ENCODE measurements around the gene CDC123. TPM values are rescaled to one million over a fixed set of nuclear protein-coding genes. Genes with fewer than 3 reads are reported as not detected.
"Not testable (repeated sequence)": the region's sequence is repeated elsewhere in the genome, so short reads cannot be mapped to it uniquely, and the experiment has no call there.

Gene CDC123
- total RNA-seq, 1 donor from 2014 or later = 107 TPM

GRCh38 chr10:12250181-12250580 is 54.2 kb downstream of the CDC123 start:
- H3K9me3 Mint-ChIP-seq (ENCODE audit: unreplicated experiment) = peaks cover 2% of the 10 kb centered on the region

GRCh38 chr10:12250702-12251101 is 54.7 kb downstream of the CDC123 start:
- H3K4me2 ChIP-seq (ENCODE audit: low read length); H3K27me3 ChIP-seq (ENCODE audit: insufficient read depth, low read length); H3K4me1 ChIP-seq (ENCODE audit: insufficient read depth, low read length); H3K4me1 Mint-ChIP-seq (ENCODE audit: low read depth, unreplicated experiment); H3K4me3 ChIP-seq (ENCODE audit: insufficient read depth, low read depth, low read length); FAIRE-seq; H3K9ac ChIP-seq (ENCODE audit: low read length); H3K9me3 ChIP-seq (ENCODE audit: insufficient read depth, low read depth, low read length); H3K27me3 Mint-ChIP-seq (ENCODE audit: low read depth, unreplicated experiment); DNase-seq (ENCODE audit: low read depth); H2AFZ ChIP-seq (ENCODE audit: low read depth, low read length); H3K27ac Mint-ChIP-seq (ENCODE audit: unreplicated experiment); H3K9me3 Mint-ChIP-seq (ENCODE audit: unreplicated experiment); H3K27ac ChIP-seq (ENCODE audit: low read depth, low read length); H4K20me1 ChIP-seq (ENCODE audit: insufficient read depth, low read length); H3K79me2 ChIP-seq (ENCODE audit: insufficient read depth, low read length); H3K4me3 Mint-ChIP-seq (ENCODE audit: unreplicated experiment): not testable (repeated sequence)
- H3K36me3 ChIP-seq (ENCODE audit: insufficient read depth, low read length) = peaks cover 13% of the 10 kb centered on the region
- peaks cover 19% of the 10 kb centered on the region for H3K36me3 Mint-ChIP-seq (ENCODE audit: low read depth, unreplicated experiment)

More at GRCh38 chr10:12250181-12250580, 54.2 kb downstream of the CDC123 start:
- Histone ChIP-seq H3K9ac (ENCODE audit: low read length) (no peak overlapping the region), H3K4me2 (ENCODE audit: low read length) (no peak overlapping the region), H3K4me3 (ENCODE audit: insufficient read depth, low read depth, low read length) (no peak overlapping the region), H3K4me1 (ENCODE audit: insufficient read depth, low read length) (no peaks in the 10 kb centered on the region), H3K27me3 (ENCODE audit: insufficient read depth, low read length) (no peaks in the 10 kb centered on the region), H3K27ac (ENCODE audit: low read depth, low read length) (no peak overlapping the region), H3K79me2 (ENCODE audit: insufficient read depth, low read length) (no peaks in the 10 kb centered on the region), H2AFZ (ENCODE audit: low read depth, low read length) (no peak overlapping the region), H4K20me1 (ENCODE audit: insufficient read depth, low read length) (no peaks in the 10 kb centered on the region), H3K36me3 (ENCODE audit: insufficient read depth, low read length) (peaks cover 14% of the 10 kb centered on the region), H3K9me3 (ENCODE audit: insufficient read depth, low read depth, low read length) (no peaks in the 10 kb centered on the region)
- FAIRE-seq (no peak), DNase-seq (ENCODE audit: low read depth) (no peak)
- Mint-ChIP-seq H3K27ac (ENCODE audit: unreplicated experiment) (no peak overlapping the region), H3K36me3 (ENCODE audit: low read depth, unreplicated experiment) (peaks cover 19% of the 10 kb centered on the region), H3K4me3 (ENCODE audit: unreplicated experiment) (no peak overlapping the region), H3K27me3 (ENCODE audit: low read depth, unreplicated experiment) (no peaks in the 10 kb centered on the region), H3K4me1 (ENCODE audit: low read depth, unreplicated experiment) (no peaks in the 10 kb centered on the region)
- TF ChIP-seq EZH2 (IDR thresholded peaks at IDR 0.05; ENCODE audit: insufficient read depth, low read length) = no peak
- TF ChIP-seq, protein P1, sequence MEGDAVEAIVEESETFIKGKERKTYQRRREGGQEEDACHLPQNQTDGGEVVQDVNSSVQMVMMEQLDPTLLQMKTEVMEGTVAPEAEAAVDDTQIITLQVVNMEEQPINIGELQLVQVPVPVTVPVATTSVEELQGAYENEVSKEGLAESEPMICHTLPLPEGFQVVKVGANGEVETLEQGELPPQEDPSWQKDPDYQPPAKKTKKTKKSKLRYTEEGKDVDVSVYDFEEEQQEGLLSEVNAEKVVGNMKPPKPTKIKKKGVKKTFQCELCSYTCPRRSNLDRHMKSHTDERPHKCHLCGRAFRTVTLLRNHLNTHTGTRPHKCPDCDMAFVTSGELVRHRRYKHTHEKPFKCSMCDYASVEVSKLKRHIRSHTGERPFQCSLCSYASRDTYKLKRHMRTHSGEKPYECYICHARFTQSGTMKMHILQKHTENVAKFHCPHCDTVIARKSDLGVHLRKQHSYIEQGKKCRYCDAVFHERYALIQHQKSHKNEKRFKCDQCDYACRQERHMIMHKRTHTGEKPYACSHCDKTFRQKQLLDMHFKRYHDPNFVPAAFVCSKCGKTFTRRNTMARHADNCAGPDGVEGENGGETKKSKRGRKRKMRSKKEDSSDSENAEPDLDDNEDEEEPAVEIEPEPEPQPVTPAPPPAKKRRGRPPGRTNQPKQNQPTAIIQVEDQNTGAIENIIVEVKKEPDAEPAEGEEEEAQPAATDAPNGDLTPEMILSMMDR (IDR thresholded peaks at IDR 0.05; ENCODE audit: insufficient read depth, low read depth, low read length) = no peak

DNA sequence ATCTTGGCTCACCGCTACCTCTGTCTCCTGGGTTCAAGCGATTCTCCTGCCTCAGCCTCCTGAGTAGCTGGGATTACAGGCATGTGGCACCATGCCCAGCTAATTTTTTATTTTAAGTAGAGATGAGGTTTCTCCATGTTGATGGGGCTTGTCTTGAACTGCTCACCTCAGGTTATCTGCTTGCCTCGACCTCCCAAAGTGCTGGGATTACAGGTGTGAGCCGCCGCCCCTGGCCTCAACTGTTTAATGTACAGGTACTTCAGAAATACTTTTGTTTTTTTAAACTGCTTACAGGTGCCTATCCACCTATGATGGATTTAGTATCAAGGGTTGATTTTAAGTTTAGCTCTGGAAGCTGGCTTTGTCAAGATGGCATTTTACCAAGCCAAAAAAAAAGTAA is 55.6 kb downstream of the CDC123 start:
- no peaks in the 10 kb centered on the region for H3K4me1 Mint-ChIP-seq (ENCODE audit: low read depth, unreplicated experiment)
- no peak for FAIRE-seq
- no peak overlapping the region for H3K27ac Mint-ChIP-seq (ENCODE audit: unreplicated experiment)

More for the DNA sequence above, 55.6 kb downstream of the CDC123 start:
- Histone ChIP-seq H3K4me1 (ENCODE audit: insufficient read depth, low read length) (no peaks in the 10 kb centered on the region), H3K27me3 (ENCODE audit: insufficient read depth, low read length) (no peaks in the 10 kb centered on the region), H3K27ac (ENCODE audit: low read depth, low read length) (no peak overlapping the region), H4K20me1 (ENCODE audit: insufficient read depth, low read length) (no peaks in the 10 kb centered on the region), H3K79me2 (ENCODE audit: insufficient read depth, low read length) (no peaks in the 10 kb centered on the region), H2AFZ (ENCODE audit: low read depth, low read length) (no peak overlapping the region), H3K36me3 (ENCODE audit: insufficient read depth, low read length) (peaks cover 4% of the 10 kb centered on the region), H3K9me3 (ENCODE audit: insufficient read depth, low read depth, low read length) (no peaks in the 10 kb centered on the region), H3K9ac (ENCODE audit: low read length) (no peak overlapping the region), H3K4me3 (ENCODE audit: insufficient read depth, low read depth, low read length) (no peak overlapping the region), H3K4me2 (ENCODE audit: low read length) (no peak overlapping the region)
- peaks cover 13% of the 10 kb centered on the region for H3K36me3 Mint-ChIP-seq (ENCODE audit: low read depth, unreplicated experiment)
- DNase-seq (ENCODE audit: low read depth) = no peak
- no peak for TF ChIP-seq EZH2 (IDR thresholded peaks at IDR 0.05; ENCODE audit: insufficient read depth, low read length)
- TF ChIP-seq, protein P1 (IDR thresholded peaks at IDR 0.05; ENCODE audit: insufficient read depth, low read depth, low read length) = no peak
- H3K27me3 Mint-ChIP-seq (ENCODE audit: low read depth, unreplicated experiment) = no peaks in the 10 kb centered on the region
- peaks cover 2% of the 10 kb centered on the region for H3K9me3 Mint-ChIP-seq (ENCODE audit: unreplicated experiment)
- no peak overlapping the region for H3K4me3 Mint-ChIP-seq (ENCODE audit: unreplicated experiment)

Data from astrocyte (in vitro differentiated cells and primary cell).